HG03558 (cell line): Measurements from ENCODE around the gene SF3B2.
"Not testable (repeated sequence)": the region's sequence is repeated elsewhere in the genome, so short reads cannot be mapped to it uniquely, and the experiment has no call there.

ENCODE experiments used
- ATAC-seq: cut with Tn5 transposase; IDR thresholded peaks from one replicate; pipeline ENCODE4 v1.9.1; 2021; ENCODE audit warnings: moderate number of reproducible peaks; ENCODE audit not compliant: unreplicated experiment; ENCODE audit errors: extremely low read depth

SF3B2 gene, protein sequence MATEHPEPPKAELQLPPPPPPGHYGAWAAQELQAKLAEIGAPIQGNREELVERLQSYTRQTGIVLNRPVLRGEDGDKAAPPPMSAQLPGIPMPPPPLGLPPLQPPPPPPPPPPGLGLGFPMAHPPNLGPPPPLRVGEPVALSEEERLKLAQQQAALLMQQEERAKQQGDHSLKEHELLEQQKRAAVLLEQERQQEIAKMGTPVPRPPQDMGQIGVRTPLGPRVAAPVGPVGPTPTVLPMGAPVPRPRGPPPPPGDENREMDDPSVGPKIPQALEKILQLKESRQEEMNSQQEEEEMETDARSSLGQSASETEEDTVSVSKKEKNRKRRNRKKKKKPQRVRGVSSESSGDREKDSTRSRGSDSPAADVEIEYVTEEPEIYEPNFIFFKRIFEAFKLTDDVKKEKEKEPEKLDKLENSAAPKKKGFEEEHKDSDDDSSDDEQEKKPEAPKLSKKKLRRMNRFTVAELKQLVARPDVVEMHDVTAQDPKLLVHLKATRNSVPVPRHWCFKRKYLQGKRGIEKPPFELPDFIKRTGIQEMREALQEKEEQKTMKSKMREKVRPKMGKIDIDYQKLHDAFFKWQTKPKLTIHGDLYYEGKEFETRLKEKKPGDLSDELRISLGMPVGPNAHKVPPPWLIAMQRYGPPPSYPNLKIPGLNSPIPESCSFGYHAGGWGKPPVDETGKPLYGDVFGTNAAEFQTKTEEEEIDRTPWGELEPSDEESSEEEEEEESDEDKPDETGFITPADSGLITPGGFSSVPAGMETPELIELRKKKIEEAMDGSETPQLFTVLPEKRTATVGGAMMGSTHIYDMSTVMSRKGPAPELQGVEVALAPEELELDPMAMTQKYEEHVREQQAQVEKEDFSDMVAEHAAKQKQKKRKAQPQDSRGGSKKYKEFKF

DNA sequence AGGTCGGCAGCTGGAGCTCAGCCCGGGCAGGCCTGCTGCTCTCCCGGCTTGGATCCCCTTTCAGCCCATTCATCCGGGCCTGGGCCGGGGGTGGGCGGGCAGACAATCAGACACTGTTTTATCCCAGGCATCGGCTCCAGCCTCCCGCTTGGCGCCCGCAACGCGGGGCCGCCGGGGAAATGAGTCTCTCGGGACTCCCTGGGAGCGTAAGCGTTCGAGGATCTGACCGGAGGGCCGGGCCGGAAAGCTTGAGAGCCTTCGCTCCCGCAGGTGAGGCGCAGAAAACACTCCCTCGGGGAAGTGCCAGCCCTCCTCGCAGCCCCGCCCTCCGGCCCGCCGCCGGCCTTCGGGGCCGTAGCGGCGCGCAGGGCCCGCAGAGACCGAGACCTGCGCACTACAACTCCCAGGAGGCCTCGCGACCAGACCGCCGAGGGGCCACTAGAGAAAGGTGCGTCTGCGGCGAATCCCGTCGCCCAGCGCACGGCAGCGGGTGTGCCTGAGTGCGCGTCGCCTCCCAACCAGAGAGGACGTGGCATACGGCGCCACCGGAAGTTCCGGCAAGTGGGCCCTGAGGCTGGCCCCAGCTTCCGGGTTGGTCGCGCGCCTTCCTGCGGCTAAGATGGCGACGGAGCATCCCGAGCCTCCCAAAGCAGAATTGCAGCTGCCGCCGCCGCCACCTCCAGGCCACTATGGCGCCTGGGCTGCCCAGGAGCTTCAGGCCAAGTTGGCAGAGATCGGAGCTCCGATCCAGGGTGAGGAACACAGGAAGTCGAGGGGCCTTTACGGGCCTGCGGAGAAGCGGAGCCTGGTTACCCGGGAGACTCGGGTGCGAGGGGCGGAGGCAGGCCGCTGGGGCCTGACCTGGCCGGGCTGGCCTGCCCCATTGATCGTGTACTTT, at the start of gene SF3B2:
SF3B2 (plus strand) TSS at position 599 of the 898 bp plus-strand sequence; CDS start at position 620, 21 bp downstream.
- peak; percentile 75 for ATAC-seq

DNA sequence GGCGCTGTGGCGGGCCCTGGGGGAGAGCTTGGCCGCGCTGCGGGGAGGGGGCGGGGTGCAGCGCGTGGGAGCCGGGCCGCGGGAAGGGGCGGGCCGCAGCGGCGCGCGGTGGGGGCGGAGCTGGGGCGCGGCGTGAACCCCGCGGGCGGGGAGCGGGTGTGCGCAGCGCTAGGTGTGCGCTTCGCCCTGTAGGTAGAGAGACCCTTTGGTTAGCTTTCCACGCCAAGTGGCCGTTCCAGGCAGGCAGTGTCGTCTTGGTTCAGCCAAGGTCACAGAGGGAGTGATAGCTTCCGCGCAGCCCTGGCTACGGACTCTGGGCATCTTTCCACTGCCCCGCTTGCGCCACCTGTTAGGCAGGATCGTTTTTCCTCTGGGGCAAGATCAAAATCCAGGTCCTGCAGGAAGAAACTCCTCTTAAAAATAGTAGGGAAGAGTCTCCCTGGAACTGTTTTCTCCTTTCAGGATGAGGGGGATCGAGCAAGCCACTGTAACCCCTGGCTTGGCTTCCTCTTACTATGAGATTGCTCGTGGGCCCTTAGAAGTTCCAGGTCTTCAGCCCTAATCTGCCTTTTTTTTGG, 49.4 kb upstream of the SF3B2 start:
- ATAC-seq = no peak

DNA sequence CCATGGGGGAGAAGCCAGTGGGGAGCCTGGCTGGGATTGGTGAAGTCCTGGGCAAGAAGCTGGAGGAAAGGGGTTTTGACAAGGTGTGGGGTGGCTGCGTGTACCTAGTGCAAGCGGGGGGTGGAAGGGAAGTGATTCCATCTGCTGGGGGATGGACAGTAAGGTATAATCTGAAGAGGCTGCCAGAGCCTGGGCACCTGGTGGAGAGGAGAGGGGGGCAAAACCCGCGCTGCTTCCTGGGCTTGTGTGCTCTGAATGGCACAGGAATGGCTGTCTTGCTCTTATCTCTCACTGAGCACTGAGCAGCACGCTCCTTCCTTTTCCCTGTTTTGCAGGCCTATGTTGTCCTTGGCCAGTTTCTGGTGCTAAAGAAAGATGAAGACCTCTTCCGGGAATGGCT, 48.9 kb upstream of the SF3B2 start:
- ATAC-seq = no peak

DNA sequence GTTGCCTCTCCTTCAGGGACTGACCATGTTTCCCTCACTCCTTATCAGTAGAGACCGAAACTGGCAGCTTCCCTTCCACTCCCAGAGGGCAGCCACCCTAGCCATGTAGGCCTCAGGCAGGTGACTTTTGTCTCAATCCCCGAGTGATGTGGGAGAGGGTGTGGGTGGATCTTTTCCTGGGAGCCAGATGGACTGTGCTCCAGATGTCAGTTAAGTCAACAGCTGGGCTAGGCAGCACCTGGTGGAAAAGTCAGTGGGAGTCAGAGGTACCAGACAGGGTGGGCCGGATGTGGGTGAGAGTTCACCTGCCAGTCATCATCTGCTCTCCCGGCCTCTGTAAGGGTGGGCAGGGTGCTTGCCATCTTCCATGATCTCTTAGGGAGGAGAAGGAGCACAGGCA, 48.0 kb upstream of the SF3B2 start:
- ATAC-seq = no peak

DNA sequence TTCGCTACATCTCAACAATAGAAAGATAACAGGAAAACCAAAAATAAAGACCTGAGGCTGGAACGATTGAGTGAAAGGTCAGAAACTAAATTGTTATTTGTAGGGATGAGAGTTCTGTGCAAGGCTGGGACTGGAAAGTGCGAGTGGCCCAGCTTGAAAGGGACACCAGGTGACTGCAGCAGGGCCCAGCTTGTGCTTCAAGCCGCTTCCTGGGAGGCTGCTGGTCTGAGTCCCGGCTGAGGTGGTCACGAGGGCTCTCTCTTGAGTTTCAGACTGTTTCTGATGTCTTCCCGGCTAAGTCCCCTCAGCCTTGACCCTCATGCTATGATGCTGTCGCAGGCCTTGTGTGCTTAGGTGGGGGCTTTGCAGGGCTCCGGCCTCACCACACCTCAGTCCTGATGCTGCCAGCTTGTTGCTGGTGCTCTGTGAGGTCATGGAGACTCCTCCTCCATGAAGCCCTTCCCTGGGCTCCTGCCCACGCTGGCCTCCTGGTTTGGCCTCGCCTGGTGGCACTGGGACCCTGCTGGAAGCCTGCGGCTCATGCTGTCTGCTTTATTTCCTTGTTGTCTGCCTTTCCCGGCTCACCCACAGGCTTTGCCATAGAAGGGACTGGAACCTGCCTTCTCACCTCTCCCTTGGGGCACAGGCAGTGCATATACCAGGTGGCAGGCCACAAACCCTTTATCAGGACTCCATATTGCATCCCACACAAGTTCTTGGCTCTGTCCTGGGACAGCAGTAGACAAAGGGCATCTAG, 45.9 kb upstream of the SF3B2 start:
- ATAC-seq = no peak

DNA sequence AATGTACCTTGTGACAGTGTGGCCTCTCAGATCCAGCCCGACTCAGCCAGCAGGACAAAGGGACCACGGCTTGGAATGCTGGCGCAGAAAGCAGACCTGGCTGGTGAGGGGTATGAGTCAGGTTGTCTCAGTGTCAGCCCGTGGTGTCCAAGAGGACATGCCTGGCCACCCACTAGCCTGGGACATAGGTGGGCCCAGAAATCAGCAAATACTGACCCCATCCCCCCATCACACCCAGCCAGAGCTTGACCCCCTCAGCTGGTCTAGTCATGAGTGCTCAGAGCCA, 45.3 kb upstream of the SF3B2 start:
- no peak for ATAC-seq

DNA sequence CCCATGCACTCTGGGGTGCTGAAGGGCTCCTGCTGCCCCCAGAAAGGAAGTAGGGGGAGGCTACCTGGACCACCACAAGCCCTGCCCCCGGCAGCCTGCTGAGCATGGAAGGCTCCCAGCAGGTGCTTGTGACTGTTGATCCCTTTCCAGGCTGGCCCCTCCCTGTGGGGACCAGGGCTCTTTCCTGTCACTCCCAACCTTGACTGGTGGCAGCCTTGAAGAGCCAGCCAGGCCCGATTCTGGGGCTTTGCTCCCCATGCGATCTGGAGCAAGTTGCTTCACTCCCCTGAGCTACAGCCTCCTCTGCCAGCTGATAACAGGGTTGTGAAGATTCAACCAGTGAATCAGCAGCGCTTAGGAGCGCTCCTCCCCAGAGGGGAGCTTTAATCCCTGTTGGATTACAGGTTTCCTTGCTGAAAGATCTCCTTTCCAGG, 44.9 kb upstream of the SF3B2 start:
- ATAC-seq = no peak

DNA sequence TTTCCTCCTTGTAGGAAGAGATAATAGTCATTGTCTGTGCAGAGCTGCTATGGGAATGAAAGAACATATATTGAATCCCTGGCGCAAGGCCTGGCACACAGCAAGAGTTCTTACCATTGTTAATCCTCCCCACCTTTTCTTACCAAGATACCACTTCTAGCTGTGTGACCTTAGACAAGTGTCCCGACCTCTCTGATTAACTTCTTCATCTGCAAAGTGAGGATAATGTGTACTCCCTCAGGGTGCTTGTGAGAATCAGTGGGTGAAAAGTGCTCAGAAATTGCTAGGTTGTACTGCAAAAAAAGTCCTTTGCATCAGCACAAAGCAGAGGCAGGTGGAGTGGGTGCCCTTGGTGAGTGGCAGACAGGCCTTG, 44.1 kb upstream of the SF3B2 start:
- ATAC-seq = no peak

DNA sequence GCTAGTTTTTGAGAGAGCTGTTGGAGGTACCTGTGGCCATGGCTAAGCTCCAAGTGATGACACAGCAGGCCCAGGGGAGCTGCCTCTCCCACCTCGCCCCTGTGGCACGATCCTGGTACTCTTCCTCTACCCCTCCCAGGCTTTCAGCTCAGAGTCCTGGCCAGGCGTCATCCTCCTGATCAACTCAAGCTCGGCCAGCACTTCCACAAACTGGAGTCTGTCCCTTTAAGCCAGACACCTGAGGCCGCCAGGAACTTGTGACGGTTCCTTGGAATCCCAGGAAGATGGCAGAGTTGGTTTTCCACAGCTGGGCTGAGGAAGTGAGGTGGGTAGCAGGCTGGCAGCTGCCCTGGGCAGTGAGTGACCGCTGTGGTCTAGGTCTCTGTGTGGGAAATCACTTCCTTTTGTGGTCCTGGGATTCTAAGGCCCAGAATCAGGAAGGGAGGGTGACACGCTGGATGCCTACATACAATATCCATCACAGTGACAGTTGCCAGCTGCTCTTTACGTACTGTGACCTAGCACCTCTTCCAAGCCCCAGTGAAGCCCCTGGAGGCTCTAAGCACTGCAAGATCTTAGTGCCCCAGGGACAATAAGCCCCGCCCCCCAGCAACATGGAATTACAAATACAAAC, 43.6 kb upstream of the SF3B2 start:
- no peak for ATAC-seq

DNA sequence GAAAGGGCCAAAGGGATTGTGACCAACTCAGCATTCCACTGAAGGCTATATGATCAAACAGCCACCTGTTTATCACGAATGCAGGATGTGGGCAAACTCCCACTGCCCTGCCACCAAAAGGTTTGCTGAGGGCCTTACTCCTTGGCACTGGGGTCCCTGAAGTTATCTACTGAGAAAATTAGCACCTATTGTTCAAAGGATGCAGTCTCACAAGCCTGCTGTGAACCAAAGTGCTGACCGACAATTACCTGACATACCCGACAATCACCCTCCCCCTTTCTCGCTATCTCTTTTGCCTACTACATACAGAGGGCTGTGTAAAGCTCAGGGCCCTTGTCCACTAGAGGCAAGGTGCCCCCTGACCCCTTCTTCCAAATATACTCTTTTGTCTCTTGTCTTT, 42.1 kb upstream of the SF3B2 start:
- ATAC-seq = not testable (repeated sequence)

DNA sequence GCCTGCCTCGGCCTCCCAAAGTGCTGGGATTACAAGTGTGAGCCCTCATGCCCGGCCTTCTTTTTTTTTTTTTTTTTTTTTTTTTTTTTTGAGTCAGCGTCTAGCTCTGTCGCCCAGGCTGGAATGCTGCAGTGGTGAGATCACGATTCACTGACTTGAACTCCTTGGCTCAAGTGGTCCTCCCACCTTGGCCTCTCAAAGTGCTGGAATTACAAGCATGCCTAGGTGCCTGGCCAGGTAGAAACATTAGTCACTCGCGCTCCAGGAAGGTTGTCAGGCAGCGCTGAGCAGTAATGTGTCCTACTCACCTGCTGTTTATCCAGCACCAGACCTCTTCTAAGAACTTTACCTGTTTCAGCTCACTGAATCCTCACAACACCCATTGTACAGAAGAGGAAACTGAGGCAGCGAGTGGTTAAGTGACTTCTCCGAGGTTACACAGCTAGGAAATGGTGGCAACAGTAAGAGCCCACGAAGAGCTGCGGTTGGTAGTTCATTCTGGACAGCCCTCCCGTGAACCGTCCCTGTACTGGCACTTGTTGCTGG, 40.9 kb upstream of the SF3B2 start:
- ATAC-seq = no peak

DNA sequence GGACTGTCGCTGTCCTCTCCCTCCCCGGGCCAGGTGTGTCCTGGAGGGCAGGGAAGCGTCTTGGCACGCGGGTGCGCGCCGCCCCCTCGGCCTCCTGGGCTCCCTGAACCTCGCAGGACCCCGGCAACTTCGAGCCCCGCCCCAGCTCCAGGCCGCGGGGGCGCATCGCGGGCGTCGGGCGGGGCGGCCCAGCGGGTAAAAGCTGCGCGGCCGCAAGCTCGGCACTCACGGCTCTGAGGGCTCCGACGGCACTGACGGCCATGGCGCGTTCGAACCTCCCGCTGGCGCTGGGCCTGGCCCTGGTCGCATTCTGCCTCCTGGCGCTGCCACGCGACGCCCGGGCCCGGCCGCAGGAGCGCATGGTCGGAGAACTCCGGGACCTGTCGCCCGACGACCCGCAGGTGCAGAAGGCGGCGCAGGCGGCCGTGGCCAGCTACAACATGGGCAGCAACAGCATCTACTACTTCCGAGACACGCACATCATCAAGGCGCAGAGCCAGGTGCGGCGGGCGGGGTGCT, 40.3 kb upstream of the SF3B2 start, which contains the start of gene CST6:
CST6 (plus strand) TSS at position 224 of the 519 bp plus-strand sequence; CDS start at position 261, 37 bp downstream.
- ATAC-seq = no peak

DNA sequence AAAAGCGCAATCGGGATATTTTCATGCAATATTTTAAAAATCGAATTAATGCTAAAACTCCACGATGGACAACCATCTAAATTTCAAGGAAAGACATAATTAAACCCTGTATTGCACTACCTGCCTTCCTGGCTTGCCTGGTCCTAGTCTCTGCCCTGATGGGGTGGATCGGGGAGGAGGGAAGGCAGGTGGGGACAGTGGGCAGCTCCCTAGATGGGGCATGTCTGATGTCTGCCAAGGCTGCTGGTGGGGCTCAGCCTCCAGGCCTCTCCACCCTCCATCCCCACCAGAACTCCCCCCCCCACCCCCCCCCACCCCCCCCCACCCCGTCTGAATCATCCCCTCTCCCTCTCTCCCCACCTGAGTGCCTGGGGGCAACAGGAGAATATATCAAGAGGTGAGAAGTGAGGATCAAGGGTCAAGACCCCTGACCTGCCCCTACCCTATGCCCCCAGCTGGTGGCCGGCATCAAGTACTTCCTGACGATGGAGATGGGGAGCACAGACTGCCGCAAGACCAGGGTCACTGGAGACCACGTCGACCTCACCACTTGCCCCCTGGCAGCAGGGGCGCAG, 39.7 kb upstream of the SF3B2 start:
- ATAC-seq = no peak

DNA sequence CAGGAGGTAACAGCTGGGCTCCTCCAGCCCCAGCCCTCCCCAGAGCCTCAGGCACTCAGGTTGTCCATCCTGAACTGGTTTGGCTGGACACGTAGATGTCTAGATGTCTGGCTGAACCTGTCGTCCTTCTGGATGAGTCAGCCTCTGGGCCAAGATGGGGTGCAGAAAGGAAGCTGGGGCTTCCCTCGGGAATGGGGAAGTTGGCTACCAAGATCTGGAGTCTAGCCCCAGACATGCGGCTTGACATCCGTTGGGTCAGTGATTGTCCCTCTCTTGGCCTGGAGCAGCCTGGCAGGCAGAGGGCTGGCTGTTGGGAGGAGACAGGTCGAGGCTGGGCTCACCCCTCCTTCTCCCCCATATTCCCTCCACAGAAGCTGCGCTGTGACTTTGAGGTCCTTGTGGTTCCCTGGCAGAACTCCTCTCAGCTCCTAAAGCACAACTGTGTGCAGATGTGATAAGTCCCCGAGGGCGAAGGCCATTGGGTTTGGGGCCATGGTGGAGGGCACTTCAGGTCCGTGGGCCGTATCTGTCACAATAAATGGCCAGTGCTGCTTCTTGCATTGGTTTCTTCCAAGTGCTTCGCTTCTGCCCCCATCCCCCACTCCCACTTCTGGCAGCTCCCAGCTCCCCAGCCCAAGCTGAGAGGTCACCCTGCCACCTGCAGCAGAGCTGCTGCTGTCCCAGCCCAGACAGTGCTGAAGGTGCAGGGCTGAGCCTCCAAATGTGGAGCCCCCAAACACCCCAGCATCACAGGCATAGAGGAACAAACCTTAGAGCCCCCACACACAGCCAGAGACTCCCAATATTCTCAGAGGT, 39.0 kb upstream of the SF3B2 start:
- ATAC-seq = no peak

DNA sequence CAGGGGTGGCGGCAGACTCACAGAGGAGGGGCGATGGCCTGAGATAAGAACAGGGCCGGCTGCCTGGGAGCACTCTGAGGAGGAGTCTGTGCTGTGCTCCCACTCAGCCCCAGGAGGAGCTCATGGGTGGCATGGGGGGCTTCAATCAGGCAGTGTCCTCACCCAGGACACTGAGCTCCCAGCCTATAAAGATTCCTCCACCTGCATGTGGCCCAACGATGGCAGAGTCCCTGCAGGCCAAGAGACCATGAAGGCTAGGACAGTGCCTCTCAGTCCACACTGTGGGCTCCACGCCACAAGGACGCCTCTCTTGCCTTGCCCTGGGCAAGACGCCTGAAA, 38.4 kb upstream of the SF3B2 start:
- ATAC-seq = no peak

DNA sequence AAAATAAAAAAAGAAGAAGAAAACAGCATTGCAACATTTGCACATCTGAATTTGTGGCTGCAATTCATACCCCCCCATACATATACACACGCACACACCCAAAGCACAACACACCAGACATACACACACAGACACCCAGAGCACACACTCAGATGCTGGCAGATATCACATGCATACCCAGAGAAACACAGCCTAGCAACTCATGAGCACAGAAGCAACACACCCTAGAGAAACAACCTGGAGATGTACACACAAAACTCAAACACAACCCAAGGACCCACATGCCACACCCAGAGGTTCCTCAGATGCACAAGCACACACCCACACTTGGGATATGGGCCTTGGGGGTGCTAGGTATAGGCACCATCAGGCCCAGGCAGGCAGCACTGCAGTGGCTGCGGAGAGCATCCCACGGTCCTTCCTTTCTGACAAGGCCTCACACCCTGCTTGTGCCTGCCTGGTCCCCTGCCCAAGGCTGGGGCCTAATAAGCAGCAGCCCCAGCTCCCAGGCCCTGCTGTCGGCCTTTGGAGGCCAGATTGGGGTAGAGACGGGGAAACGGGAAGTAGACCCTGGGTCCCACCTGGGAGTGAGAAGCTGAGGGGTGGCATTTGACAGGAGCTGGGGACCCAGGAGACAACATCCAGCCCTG, 37.2 kb upstream of the SF3B2 start:
- ATAC-seq = no peak

DNA sequence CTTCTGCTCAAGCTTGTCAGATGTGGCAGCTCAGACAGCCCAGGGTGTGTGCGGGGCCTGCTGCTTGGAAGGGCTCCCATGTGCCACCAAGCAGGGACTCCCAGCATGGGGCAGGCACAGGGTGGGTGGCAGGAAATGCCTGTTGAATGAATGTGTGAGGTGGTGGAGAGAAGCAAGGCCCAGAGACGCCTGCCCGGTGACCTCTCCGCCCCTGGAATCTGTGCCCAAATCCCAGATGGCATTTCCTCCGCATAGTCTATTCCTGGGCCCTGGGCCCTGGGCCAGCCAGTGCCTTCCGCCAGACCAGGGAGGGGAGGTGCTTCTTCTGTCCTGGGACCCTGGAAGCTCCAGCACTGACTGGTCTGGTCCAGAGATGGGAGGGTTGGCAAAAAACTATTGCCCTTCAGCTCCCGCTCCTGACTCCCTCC, 36.7 kb upstream of the SF3B2 start:
- no peak for ATAC-seq
